H1 (cell line): ENCODE results near the gene TEX30. TPM values are rescaled to one million over a fixed set of nuclear protein-coding genes. Genes with fewer than 3 reads are reported as not detected.

Experiments
- CTCF ChIA-PET: fragments of 300-600 bp; sonication (Branson Sonifier 250); formaldehyde crosslinking; loops from one replicate; lab custom pipeline; 2021; ENCODE audit not compliant: partially characterized antibody; lab: Charles Lee
- POLR2A ChIA-PET: fragments of 300-600 bp; sonication (Branson Sonifier 250); formaldehyde crosslinking; loops from one replicate; lab custom pipeline; 2021; ENCODE audit warnings: inconsistent platforms; ENCODE audit not compliant: partially characterized antibody; lab: Charles Lee
- DNase-seq, 2 experiments: peaks; one replicate each; pipeline versions ENCODE4 v3.0.0 to v3.0.0-alpha.2; 2010 to 2022; ENCODE audit warnings: low spot score in 2 of 2, low read depth in 1 of 2, mixed read lengths in 1 of 2
- FAIRE-seq: peaks from 2 replicates; lab custom pipeline; 2011; peaks lifted over from hg19 to GRCh38; lab: Jason Lieb, UNC
- H2AFZ ChIP-seq: 2 replicates; pipeline ENCODE4 v1.8.1; 2012; ENCODE audit warnings: low read length, inconsistent platforms
- H2AK5ac ChIP-seq: 2 replicates; pipeline ENCODE4 v1.6.1; 2013; ENCODE audit warnings: low read depth, low read length
- H2BK120ac ChIP-seq: replicated peaks from 2 replicates; pipeline ENCODE3; 2013; ENCODE audit warnings: low read depth, low read length, inconsistent platforms
- H2BK12ac ChIP-seq: 2 replicates; pipeline ENCODE4 v1.6.1; 2013; ENCODE audit warnings: low read depth, low read length
- H2BK15ac ChIP-seq: 2 replicates; pipeline ENCODE4 v1.6.1; 2013; ENCODE audit warnings: low read length
- H2BK20ac ChIP-seq: 2 replicates; pipeline ENCODE4 v1.6.1; 2013; ENCODE audit warnings: low read length
- H2BK5ac ChIP-seq: 2 replicates; pipeline ENCODE4 v1.6.1; 2013; ENCODE audit warnings: low read depth, low read length
- H3K14ac ChIP-seq: 2 replicates; pipeline ENCODE4 v1.6.1; 2013; ENCODE audit warnings: inconsistent platforms; ENCODE audit not compliant: insufficient read length
- H3K18ac ChIP-seq: 2 replicates; pipeline ENCODE4 v1.6.1; 2013; ENCODE audit warnings: low read length; ENCODE audit errors: extremely low read depth
- H3K23ac ChIP-seq: 2 replicates; pipeline ENCODE4 v1.6.1; 2013; ENCODE audit warnings: inconsistent platforms; ENCODE audit not compliant: insufficient read length
- H3K23me2 ChIP-seq: 2 replicates; pipeline ENCODE4 v1.6.1; 2013; ENCODE audit warnings: low read depth, low read length
- H3K27ac ChIP-seq: 2 replicates; pipeline ENCODE4 v1.6.1; 2011; ENCODE audit warnings: low read depth, low read length, inconsistent platforms
- H3K27me3 ChIP-seq, 4 experiments: replicated peaks in 1 of 4; 1 replicate in 1 of 4; 2 replicates in 3 of 4; pipeline versions ENCODE4 v1.6.1 to v1.8.1; 2011 to 2013; ENCODE audit warnings: low read length in 3 of 4, mild to moderate bottlenecking in 3 of 4, inconsistent platforms in 2 of 4, mixed read lengths in 2 of 4, moderate library complexity in 1 of 4; ENCODE audit not compliant: control insufficient read depth in 3 of 4, insufficient read depth in 3 of 4; ENCODE audit errors: extremely low read depth in 1 of 4
- H3K36me3 ChIP-seq, 4 experiments: 2 replicates each; pipeline versions ENCODE4 v1.6.1 to v1.8.1; 2011 to 2013; ENCODE audit warnings: mild to moderate bottlenecking in 4 of 4, low read length in 3 of 4, moderate library complexity in 2 of 4, control low read depth in 1 of 4, inconsistent platforms in 1 of 4; ENCODE audit not compliant: insufficient read depth in 4 of 4, control insufficient read depth in 2 of 4
- H3K4ac ChIP-seq: replicated peaks from 2 replicates; pipeline ENCODE3; 2013; ENCODE audit warnings: low read length, low read depth, mixed read lengths, inconsistent platforms; ENCODE audit not compliant: insufficient read length
- H3K4me1 ChIP-seq, 4 experiments: replicated peaks in 1 of 4; 1 replicate in 1 of 4; 2 replicates in 3 of 4; pipeline versions ENCODE4 v1.6.1 to v1.8.1; 2011 to 2013; ENCODE audit warnings: low read length in 3 of 4, inconsistent platforms in 2 of 4, mixed read lengths in 1 of 4; ENCODE audit not compliant: insufficient read depth in 4 of 4, control insufficient read depth in 3 of 4
- H3K4me2 ChIP-seq, 2 experiments: 2 replicates each; pipeline versions ENCODE4 v1.6.1 to v1.8.1; 2011 to 2013; ENCODE audit warnings: low read depth in 2 of 2, low read length in 2 of 2, control low read depth in 1 of 2, inconsistent platforms in 1 of 2, mild to moderate bottlenecking in 1 of 2; ENCODE audit not compliant: insufficient read depth in 1 of 2
- H3K4me3 ChIP-seq, 4 experiments: fragments of 200-600, 300-600 bp in 1 of 4; sonication (generic), shearing (Covaris generic), sonication (Bioruptor Twin) in 1 of 4; 2 replicates each; pipeline versions ENCODE4 v1.5.1 to v1.8.1; 2011 to 2016; ENCODE audit warnings: low read length in 4 of 4, low read depth in 3 of 4, control low read depth in 2 of 4, inconsistent platforms in 2 of 4, mild to moderate bottlenecking in 2 of 4, mixed read lengths in 1 of 4, moderate library complexity in 1 of 4; ENCODE audit not compliant: insufficient read depth in 2 of 4; ENCODE audit errors: extremely low read depth in 1 of 4
- H3K56ac ChIP-seq: replicated peaks from 2 replicates; pipeline ENCODE3; 2013; ENCODE audit warnings: low read depth, mild to moderate bottlenecking, mixed read lengths, low read length, inconsistent platforms; ENCODE audit not compliant: insufficient read length
- H3K79me1 ChIP-seq: 2 replicates; pipeline ENCODE4 v1.6.1; 2013; ENCODE audit warnings: low read depth, low read length, control low read depth
- H3K79me2 ChIP-seq, 2 experiments: 2 replicates each; pipeline versions ENCODE4 v1.6.1 to v1.8.1; 2012 to 2013; ENCODE audit warnings: low read length in 2 of 2, mild to moderate bottlenecking in 2 of 2, inconsistent platforms in 1 of 2; ENCODE audit not compliant: insufficient read depth in 2 of 2, control insufficient read depth in 1 of 2
- H3K9ac ChIP-seq, 4 experiments: replicated peaks in 1 of 4; 1 replicate in 1 of 4; 2 replicates in 3 of 4; pipeline versions ENCODE4 v1.6.1 to v1.8.1; 2011 to 2013; ENCODE audit warnings: low read depth in 3 of 4, low read length in 3 of 4, control low read depth in 2 of 4, mild to moderate bottlenecking in 2 of 4, moderate library complexity in 2 of 4, inconsistent platforms in 1 of 4; ENCODE audit errors: extremely low read depth in 1 of 4
- H3K9me3 ChIP-seq, 2 experiments: 2 replicates each; pipeline versions ENCODE4 v1.6.1 to v1.8.1; 2012 to 2013; ENCODE audit warnings: mild to moderate bottlenecking in 2 of 2, moderate library complexity in 2 of 2, control low read depth in 1 of 2, inconsistent platforms in 1 of 2, low read depth in 1 of 2, low read length in 1 of 2, mixed read lengths in 1 of 2; ENCODE audit not compliant: insufficient read depth in 2 of 2
- H4K20me1 ChIP-seq, 2 experiments: replicated peaks in 1 of 2; 2 replicates each; pipeline versions ENCODE3 to v1.8.1; 2011 to 2013; ENCODE audit warnings: inconsistent platforms in 2 of 2, low read length in 2 of 2, mild to moderate bottlenecking in 1 of 2; ENCODE audit not compliant: insufficient read depth in 2 of 2, control insufficient read depth in 1 of 2
- H4K5ac ChIP-seq: 2 replicates; pipeline ENCODE4 v1.6.1; 2013; ENCODE audit warnings: low read length, low read depth, mixed read lengths, inconsistent platforms; ENCODE audit not compliant: insufficient read length
- H4K8ac ChIP-seq: 2 replicates; pipeline ENCODE4 v1.8.0; 2013; ENCODE audit warnings: mild to moderate bottlenecking, moderate library complexity, low read length, inconsistent platforms; ENCODE audit not compliant: insufficient read depth; ENCODE audit errors: extremely low read depth
- H4K91ac ChIP-seq: replicated peaks from 2 replicates; pipeline ENCODE3; 2013; ENCODE audit warnings: low read length, mixed read lengths, inconsistent platforms; ENCODE audit not compliant: insufficient read length
- ASH2L ChIP-seq: fragments of 200-600, 300-600 bp; sonication (generic); IDR thresholded peaks from one replicate; pipeline ENCODE4 v1.7.1; 2017; ENCODE audit warnings: low read length
- CBX5 ChIP-seq: fragments of 300-800, 300-1000 bp; sonication (generic); IDR thresholded peaks from 2 replicates; pipeline ENCODE4 v1.7.1; 2016; ENCODE audit warnings: antibody characterized with exemption, low read length, low read depth
- CHD2 ChIP-seq: IDR thresholded peaks from 2 replicates; pipeline ENCODE4 v1.6.1; 2012; ENCODE audit warnings: low read length, improper control_type of control experiment
- CREB1 ChIP-seq: IDR thresholded peaks from 2 replicates; pipeline ENCODE4 v1.6.1; 2012; ENCODE audit warnings: inconsistent platforms
- CTBP2 ChIP-seq: IDR thresholded peaks from 2 replicates; pipeline ENCODE4 v1.7.0; 2011; ENCODE audit warnings: borderline replicate concordance, mild to moderate bottlenecking, moderate library complexity, mixed read lengths, low read length; ENCODE audit not compliant: insufficient read depth, insufficient read length
- HDAC6 ChIP-seq: IDR thresholded peaks from one replicate; pipeline ENCODE4 v1.7.1; 2012; ENCODE audit warnings: low read depth, mild to moderate bottlenecking, inconsistent platforms, low read length, moderate library complexity
- KDM4A ChIP-seq: IDR thresholded peaks from one replicate; pipeline ENCODE4 v1.7.1; 2012; ENCODE audit warnings: low read depth, mild to moderate bottlenecking, moderate library complexity, low read length, inconsistent platforms; ENCODE audit not compliant: severe bottlenecking
- PHF8 ChIP-seq: fragments of 200-600 bp; sonication (generic); conservative IDR thresholded peaks from 2 replicates; pipeline ENCODE4 v1.7.1; 2012; ENCODE audit warnings: low read depth, mild to moderate bottlenecking, inconsistent platforms, low read length, moderate library complexity
- RNF2 ChIP-seq: fragments of 200-900, 300-1000 bp; sonication (generic); IDR thresholded peaks from 2 replicates; pipeline ENCODE4 v1.7.1; 2016; ENCODE audit warnings: borderline replicate concordance, low read depth, mild to moderate bottlenecking, antibody characterized with exemption, low read length; ENCODE audit not compliant: poor library complexity, severe bottlenecking; ENCODE audit errors: missing control alignments
- SAP30 ChIP-seq: fragments of 300-600 bp; sonication (generic); IDR thresholded peaks from 2 replicates; pipeline ENCODE4 v1.7.1; 2012; ENCODE audit warnings: low read length, moderate library complexity, mild to moderate bottlenecking, inconsistent platforms; ENCODE audit not compliant: insufficient read depth, insufficient replicate concordance
- TBP ChIP-seq: IDR thresholded peaks from 2 replicates; pipeline ENCODE4 v1.6.1; 2011; ENCODE audit warnings: low read depth, low read length, improper control_type of control experiment
- WGBS, 2 experiments: shearing (Covaris generic) in 1 of 2; methylation state at CpG; one replicate each; pipeline versions ENCODE4 v1.1.6 to v1.1.7; 2013 to 2015; ENCODE audit warnings: low lambda C conversion rate in 2 of 2, mixed read lengths in 2 of 2, inconsistent platforms in 1 of 2, low coverage in 1 of 2, missing lambda C conversion rate in 1 of 2; ENCODE audit not compliant: insufficient replicate concordance in 2 of 2, insufficient coverage in 1 of 2, insufficient read length in 1 of 2; ENCODE audit errors: extremely low coverage in 1 of 2, missing lambda C conversion rate in 1 of 2; 5-methylcytosine and 5-hydroxymethylcytosine counted together
- polyA plus RNA-seq, 7 experiments: library from polyadenylated mRNA; depleted of rRNA in 3 of 7; stranded (reverse) in 5 of 7; unstranded in 2 of 7; fragments of >200 nt in 5 of 7; fragments of 200-250 nt in 2 of 7; gene quantifications; 1 replicate in 5 of 7; 2 replicates in 1 of 7; 4 replicates in 1 of 7; pipeline versions ENCODE4 v1.2.1 to v1.2.3, GENCODE V29; 2011 to 2013; ENCODE audit warnings: missing spikeins in 2 of 7, mixed read lengths in 2 of 7
- total RNA-seq: library from RNA; stranded (reverse); fragmentation: NEBNext Ultra II Directional; extraction: Animal tissue kit (Norgen Biotek cat#: 25700); gene quantifications from 2 replicates; pipeline ENCODE4 v1.2.1, GENCODE V29; 2021

The TEX30 gene
- total and polyA plus RNA-seq, 2 of the 8 experiments (the other 6 are each of a cell fraction or from before 2014, with no cell fraction given) = 6.5 to 10.3 TPM

- H3K23me2 ChIP-seq = peaks cover 16% of the 10 kb centered on the region; the same call in 1 of the 2 replicates
- POLR2A ChIA-PET = interaction anchor here (1.4 kb wide), 1 partner anchor 47 kb away, joined by 7 read pairs; the partner anchor contains the start of gene ERCC5
- no peak within 1 kb of the TSS for H4K5ac ChIP-seq
- peak within 1 kb of the TSS in 3 of 4 experiments; percentile 14 to 58 (median 33); a peak in 3 of 7 replicates for H3K9ac ChIP-seq
- H4K8ac ChIP-seq = peak within 1 kb of the TSS; percentile 9
- no peak within 1 kb of the TSS for H2BK15ac ChIP-seq
- H3K23ac ChIP-seq = no peak within 1 kb of the TSS
- no peak within 1 kb of the TSS for H3K4ac ChIP-seq
- peaks cover 0 to 11% (median 8%) of the 10 kb centered on the region in 4 experiments; a peak in 6 of 7 replicates for H3K27me3 ChIP-seq
- H3K27ac ChIP-seq = no peak within 1 kb of the TSS
- no peak within 1 kb of the TSS for H2BK5ac ChIP-seq
- H2BK20ac ChIP-seq = no peak within 1 kb of the TSS
- H2AFZ ChIP-seq = peak within 1 kb of the TSS; percentile 99
- no peak within 1 kb of the TSS for H3K18ac ChIP-seq
- H3K4me1 ChIP-seq = peaks cover 0 to 5% (median 3%) of the 10 kb centered on the region in 4 experiments; a peak in 3 of 7 replicates
- no peak within 1 kb of the TSS for H3K14ac ChIP-seq
- peak within 1 kb of the TSS; percentile 65 to 87 (median 83) for H3K4me3 ChIP-seq
- no peaks in the 10 kb centered on the region for H3K79me1 ChIP-seq
- H4K91ac ChIP-seq = no peak within 1 kb of the TSS
- H2BK12ac ChIP-seq = no peak within 1 kb of the TSS
- no peaks in the 10 kb centered on the region for H3K9me3 ChIP-seq
- CTCF ChIA-PET = interaction anchor here (1.0 to 3.0 kb wide), 7 partner anchors 10 to 207 kb away, joined by 3 to 28 read pairs (median 4); partner anchors contain the start of genes ERCC5 and TEX30
- no peak within 1 kb of the TSS for H3K56ac ChIP-seq
- H3K4me2 ChIP-seq = peak within 1 kb of the TSS; percentile 80 to 93
- H2BK120ac ChIP-seq = no peak within 1 kb of the TSS
- peaks cover 0 to 2% of the 10 kb centered on the region in 2 experiments for H4K20me1 ChIP-seq
- no peaks in the 10 kb centered on the region for H3K36me3 ChIP-seq
- DNase-seq = peak; percentile 85 to 89
- no peaks in the 10 kb centered on the region for H3K79me2 ChIP-seq
- 1% methylated on average over 57 of the region's 72 CpGs; no CpG with 5 or more reads in 1 of the 2 experiments for WGBS, 2 experiments
- no peak within 1 kb of the TSS for H2AK5ac ChIP-seq
- FAIRE-seq = peak; percentile 68
- no peak for TF ChIP-seq CBX5
- TF ChIP-seq ASH2L = peak; percentile 72
- peak; percentile 96 for TF ChIP-seq KDM4A
- peak; percentile 92 for TF ChIP-seq SAP30
- TF ChIP-seq TBP = peak; percentile 86
- peak; percentile 88 for TF ChIP-seq CREB1
- peak; percentile 85 for TF ChIP-seq CHD2
- TF ChIP-seq CTBP2 = peak; percentile 95
- no peak for TF ChIP-seq HDAC6
- TF ChIP-seq RNF2 = no peak
- TF ChIP-seq PHF8 = peak; percentile 37
Observed at GRCh38 chr13:102798581-102799425, 25.2 kb upstream of the TEX30 start, which contains the start of the genes BIVM and POGLUT2. BIVM (plus strand) TSS chr13:102799119; CDS start chr13:102807268, 8,149 bp downstream. POGLUT2 (minus strand) TSS chr13:102798976; CDS start chr13:102798670, 306 bp downstream.
